ACHN (cell line): ENCODE measurements around the gene AAK1.
"Not testable (repeated sequence)": the region's sequence is repeated elsewhere in the genome, so short reads cannot be mapped to it uniquely, and the experiment has no call there.

ENCODE experiments used
- DNase-seq: peaks from one replicate; pipeline ENCODE4 v3.0.0-alpha.2; 2015
- in situ Hi-C: cut with HindIII; loops from 2 replicates; pipeline ENCODE4 v1.10.0; 2017; ENCODE audit warnings: low sequenced_read_pairs, low pct_ligation_motif_present, low pct_unique_long_range_greater_than_20kb

AAK1 gene

GRCh38 chr2:69634196-69634821 is 9.2 kb downstream of the AAK1 start:
- in situ Hi-C loops, result no loop called here

GRCh38 chr2:69631402-69631801 is 12.1 kb downstream of the AAK1 start:
- no peak for DNase-seq
- in situ Hi-C loops, result no loop called here

More at GRCh38 chr2:69634196-69634821, 9.2 kb downstream of the AAK1 start:
- no peak for DNase-seq

- in situ Hi-C loops, result no loop called here
Measured at GRCh38 chr2:69629921-69630608, 13.5 kb downstream of the AAK1 start.

GRCh38 chr2:69628325-69629021 is 15.1 kb downstream of the AAK1 start:
- DNase-seq, result no peak
- in situ Hi-C loops, result no loop called here

More at GRCh38 chr2:69629921-69630608, 13.5 kb downstream of the AAK1 start:
- no peak for DNase-seq

- no peak for DNase-seq
- in situ Hi-C loops, result no loop called here
Measured at GRCh38 chr2:69625078-69625795, 18.3 kb downstream of the AAK1 start.

GRCh38 chr2:69624611-69625010 is 18.9 kb downstream of the AAK1 start:
- in situ Hi-C loops, result no loop called here
- DNase-seq, result no peak

GRCh38 chr2:69624131-69624530 is 19.4 kb downstream of the AAK1 start:
- DNase-seq, result no peak
- in situ Hi-C loops, result no loop called here

GRCh38 chr2:69623236-69623635 is 20.3 kb downstream of the AAK1 start:
- in situ Hi-C loops, result no loop called here
- DNase-seq, result no peak

GRCh38 chr2:69622805-69623204 is 20.7 kb downstream of the AAK1 start:
- in situ Hi-C loops, DNase-seq: not testable (repeated sequence)

GRCh38 chr2:69622017-69622540 is 21.5 kb downstream of the AAK1 start:
- in situ Hi-C loops, DNase-seq: not testable (repeated sequence)

GRCh38 chr2:69621440-69621839 is 22.1 kb downstream of the AAK1 start:
- in situ Hi-C loops, result no loop called here
- no peak for DNase-seq

GRCh38 chr2:69620870-69621269 is 22.7 kb downstream of the AAK1 start:
- DNase-seq, result no peak
- in situ Hi-C loops, result no loop called here

GRCh38 chr2:69619725-69620124 is 23.8 kb downstream of the AAK1 start:
- DNase-seq, result no peak
- in situ Hi-C loops, result no loop called here

GRCh38 chr2:69618362-69618761 is 25.2 kb downstream of the AAK1 start:
- in situ Hi-C loops, result no loop called here
- DNase-seq, result no peak

GRCh38 chr2:69617744-69618143 is 25.8 kb downstream of the AAK1 start:
- in situ Hi-C loops, result no loop called here
- DNase-seq, result no peak

GRCh38 chr2:69616755-69617154 is 26.8 kb downstream of the AAK1 start:
- in situ Hi-C loops, result no loop called here
- DNase-seq, result no peak

GRCh38 chr2:69615969-69616368 is 27.6 kb downstream of the AAK1 start:
- in situ Hi-C loops, result no loop called here
- no peak for DNase-seq

GRCh38 chr2:69615078-69615625 is 28.4 kb downstream of the AAK1 start:
- in situ Hi-C loops, result no loop called here
- no peak for DNase-seq

GRCh38 chr2:69612707-69613106 is 30.8 kb downstream of the AAK1 start:
- no peak for DNase-seq
- in situ Hi-C loops, result no loop called here
